Stimulated activated naive CD4-positive, alpha-beta T cell (primary cell): Measurements from ENCODE around the gene TCP10L.
"Not testable (repeated sequence)": the region's sequence is repeated elsewhere in the genome, so short reads cannot be mapped to it uniquely, and the experiment has no call there.

Source experiments
- DNase-seq, 6 experiments: peaks; one replicate each; lab custom pipeline; 2025; lab: John Stamatoyannopoulos, UW

Gene TCP10L, protein sequence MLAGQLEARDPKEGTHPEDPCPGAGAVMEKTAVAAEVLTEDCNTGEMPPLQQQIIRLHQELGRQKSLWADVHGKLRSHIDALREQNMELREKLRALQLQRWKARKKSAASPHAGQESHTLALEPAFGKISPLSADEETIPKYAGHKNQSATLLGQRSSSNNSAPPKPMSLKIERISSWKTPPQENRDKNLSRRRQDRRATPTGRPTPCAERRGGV

DNA sequence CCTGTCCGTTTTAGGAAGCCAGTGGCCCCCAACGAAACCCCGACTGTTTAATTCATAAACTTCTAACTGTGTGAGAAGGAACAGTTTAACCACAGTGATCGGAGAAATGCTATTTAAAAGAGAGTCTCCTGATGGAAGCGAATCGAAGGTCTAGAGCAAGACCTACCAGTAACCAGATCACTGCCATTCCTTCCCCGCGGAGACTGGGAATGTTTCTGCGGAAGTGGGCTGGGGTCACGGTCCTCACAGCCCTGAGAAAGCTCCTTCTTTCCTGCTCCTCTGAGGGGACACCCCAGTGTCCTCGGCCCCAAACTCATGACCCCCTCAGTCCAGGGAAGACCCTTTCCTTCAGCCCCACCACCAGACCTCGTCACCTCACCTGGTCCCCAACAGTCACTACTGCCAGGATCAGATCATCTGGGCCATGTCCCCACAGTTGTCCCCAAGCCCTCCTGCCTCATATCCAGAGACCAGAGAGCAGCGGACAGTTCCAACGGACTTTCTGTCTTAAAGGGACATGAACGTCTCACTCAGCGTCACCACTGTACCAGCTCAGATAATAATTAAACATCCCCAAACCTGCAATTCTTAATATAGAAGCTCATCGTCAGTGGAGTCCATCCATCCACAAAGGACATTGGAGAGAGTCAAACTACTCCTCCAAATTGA lies at the start of gene TCP10L:
Gene TCP10L, minus strand, starts transcription at position 482 of the 669 bp plus-strand sequence. CDS start 1,219 bp downstream, outside the sequence.
- DNase-seq: no peak

DNA sequence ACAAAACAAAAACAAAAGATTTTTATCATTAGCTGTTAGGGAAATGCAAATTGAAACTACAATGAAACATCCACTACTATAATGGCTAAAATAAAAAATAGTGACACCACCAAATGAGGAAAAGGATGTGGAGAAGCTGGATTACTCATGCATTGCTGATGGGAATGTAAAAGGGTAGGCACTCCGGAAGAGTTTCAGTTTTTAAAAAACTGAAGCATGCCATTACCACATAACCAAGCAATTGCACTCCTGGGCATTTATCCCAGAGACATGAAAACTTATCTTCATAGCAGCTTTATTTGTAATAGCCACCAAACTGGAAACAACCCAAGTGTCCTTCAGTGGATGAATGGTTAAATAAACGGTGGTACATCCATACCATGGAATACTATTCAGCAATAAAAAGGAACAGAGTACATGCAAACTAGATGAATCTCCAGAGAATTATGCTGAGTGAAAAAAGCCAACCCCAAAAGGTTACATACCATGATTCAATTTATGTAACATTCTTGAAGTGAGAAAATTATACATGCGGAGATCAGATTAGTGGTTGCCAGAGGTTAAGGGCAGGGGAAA lies 41.4 kb upstream of the TCP10L start:
- no peak for DNase-seq

DNA sequence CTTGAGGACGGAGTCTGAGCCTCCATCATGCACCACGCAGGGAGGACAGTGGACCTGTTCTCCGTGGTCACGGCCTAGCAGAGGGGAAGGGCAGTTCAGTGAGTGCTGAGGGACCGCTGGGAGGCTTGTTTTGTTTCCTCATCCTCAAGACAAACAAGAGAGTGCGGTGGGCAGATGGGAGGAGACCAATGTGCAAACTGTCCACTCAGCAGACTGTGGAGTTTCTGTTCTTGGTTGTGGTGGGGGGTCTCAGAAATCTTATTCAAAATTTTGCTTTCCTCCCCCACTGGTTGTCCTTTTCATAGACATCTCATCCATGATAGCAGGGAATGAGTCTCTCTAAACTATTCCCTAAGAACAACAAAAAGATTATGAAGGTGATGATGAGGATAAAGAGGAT lies 32.9 kb upstream of the TCP10L start:
- not testable (repeated sequence) for DNase-seq

DNA sequence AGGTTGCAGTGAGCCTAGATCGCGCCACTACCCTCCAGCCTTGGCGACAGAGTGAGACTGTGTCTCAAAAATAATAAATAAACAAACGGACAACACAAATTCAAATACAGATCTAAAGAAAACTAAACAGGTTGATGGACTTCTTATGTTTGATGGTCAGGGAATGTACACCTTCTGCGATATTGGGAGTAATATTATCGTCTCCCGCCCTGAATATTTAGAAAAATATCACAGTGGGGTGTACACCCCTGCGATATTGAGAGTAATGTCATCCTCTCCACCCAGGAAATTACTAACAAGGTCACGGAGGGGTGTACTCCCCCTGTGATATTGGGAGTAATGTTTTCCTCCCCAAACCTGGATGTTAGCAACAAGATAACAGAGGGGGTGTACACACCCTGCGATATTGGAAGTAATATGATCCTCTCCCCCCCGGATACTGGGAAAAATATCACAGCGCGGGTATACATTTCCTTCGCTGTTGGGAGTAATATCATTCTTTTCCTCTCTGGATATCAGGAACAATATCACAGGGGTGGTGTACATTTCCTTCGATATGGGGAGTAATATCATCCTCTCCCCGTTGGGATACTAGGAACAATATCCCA lies 28.2 kb upstream of the TCP10L start:
- DNase-seq: peak in 1 of 6 experiments; percentile 8

DNA sequence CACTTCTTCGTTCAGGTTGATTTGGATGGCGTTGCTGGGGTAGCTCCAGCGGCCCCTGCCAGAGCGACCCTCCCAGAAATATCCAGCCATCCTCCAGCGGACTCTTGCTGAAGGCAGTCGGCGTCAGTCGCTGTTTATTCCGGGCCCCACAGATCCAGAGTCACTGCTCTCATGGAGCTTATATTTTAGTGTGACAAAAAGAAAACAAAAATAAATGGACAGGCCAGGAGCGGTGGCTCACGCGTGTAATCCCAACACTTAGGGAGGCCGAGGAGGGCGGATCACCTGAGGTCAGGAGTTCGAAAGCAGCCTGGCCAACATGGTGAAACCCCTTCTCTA lies 27.6 kb upstream of the TCP10L start:
- no peak for DNase-seq

DNA sequence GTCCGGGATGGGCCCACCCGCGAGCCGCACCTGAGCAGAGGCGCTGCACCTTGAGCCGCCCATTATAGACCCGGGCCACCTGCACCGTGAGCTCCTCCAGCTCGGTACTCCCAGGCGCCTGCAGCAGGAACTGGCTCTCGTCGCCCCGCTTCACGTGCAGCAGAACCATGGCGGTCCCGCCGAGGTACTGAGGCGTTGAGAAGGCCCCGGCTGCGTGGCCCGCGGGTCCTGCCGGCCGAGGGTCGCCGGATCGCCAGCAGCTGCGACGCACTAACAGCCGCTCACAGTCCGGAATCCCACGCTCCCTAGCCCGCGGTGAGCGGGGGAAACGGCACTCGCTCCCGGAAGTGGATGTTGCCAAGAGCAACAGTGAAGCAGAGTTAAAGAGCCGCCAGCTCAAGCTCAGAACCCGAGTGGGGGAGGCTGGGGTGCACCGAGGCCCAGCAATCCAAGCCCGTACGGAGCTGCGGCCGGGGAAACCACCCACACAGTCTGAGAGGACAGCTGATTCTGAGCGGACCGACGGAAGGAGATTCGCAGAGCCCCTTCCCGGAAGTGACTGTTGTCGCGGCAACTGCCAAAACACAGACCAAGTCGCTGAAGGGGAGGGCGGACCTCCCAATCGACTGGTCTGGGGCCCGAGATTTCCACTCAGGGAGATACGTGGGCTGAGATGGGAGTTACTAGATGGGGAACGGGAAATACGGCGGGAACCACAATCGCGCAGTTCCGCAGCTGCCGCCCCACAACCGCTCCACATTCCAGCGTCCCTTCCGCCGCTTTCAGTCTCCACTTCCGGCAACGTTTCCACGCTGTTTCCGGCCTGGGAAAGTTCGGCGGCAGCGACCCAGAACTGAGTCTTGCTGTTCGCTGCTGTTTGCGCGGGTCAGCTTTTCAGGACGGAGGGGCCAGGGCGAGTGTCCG lies 27.0 kb upstream of the TCP10L start, which contains the start of gene CFAP298:
Gene CFAP298, minus strand, starts transcription at position 303 of the 924 bp plus-strand sequence. Its CDS starts 134 bp downstream, at position 169.
- DNase-seq: peak; percentile 83 to 90 (median 88)

DNA sequence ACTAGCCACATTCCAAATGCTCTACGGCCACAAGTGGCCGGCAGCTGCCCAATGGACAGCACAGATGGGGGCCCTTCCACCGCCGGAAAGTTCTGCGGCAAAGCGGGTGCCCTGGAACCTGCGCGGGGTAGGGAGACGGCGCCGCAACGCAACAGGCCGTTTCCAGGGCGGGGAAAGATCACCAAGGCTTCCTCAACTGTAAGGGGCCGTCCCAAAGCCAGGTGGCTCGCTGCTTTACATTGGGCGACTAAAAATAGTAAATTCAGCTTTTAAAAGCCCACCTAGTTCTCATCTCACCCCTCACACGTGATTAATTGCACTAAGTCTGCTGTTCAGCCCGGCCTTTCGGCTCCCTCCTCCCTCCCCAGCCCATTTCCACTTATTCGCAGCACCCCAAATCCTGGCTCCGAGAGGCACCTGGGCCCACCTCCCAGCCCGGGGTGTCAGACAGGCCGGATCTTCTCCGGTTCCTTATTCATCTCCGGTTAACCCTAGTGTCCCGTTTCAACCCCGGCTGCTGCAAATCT lies 26.2 kb upstream of the TCP10L start:
- DNase-seq: peak in 4 of 6 experiments; percentile 10 to 40 (median 38)

DNA sequence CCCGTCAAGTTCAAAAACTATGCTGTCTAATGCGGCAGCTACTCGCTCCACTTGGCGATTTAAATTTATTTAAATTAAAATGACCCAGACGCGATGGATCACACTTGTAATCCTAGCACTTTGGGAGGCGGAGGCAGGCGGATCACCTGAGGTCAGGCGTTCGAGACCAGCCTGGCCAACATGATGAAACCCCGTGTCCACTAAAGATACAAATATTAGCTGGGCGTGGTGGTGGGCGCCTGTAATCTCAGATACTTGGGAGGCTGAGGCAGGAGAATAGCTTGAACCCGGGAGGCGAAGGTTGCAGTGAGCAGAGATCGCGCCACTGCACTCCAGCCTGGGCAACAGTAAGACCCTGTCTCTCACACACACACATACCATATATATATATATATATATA lies 25.6 kb upstream of the TCP10L start:
- DNase-seq: not testable (repeated sequence)

DNA sequence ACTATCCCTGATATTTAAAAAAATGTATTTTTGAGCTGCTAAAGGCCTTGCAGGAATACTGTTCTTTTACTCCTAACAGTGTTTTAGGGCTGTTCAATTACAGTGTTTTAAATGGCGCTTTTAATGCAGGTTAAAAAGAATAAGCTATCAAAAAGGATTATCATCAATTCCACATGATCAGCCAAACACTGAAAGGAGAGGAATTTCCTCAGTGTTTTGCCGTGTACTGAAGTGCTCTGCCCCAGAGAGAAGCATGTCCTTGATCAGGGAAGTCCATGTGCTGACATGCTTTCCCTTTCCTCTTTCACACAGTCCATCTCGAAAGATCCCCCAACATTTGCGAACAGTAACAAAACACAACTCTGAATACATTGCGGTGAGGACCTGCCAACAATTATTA lies 23.5 kb upstream of the TCP10L start:
- no peak for DNase-seq

DNA sequence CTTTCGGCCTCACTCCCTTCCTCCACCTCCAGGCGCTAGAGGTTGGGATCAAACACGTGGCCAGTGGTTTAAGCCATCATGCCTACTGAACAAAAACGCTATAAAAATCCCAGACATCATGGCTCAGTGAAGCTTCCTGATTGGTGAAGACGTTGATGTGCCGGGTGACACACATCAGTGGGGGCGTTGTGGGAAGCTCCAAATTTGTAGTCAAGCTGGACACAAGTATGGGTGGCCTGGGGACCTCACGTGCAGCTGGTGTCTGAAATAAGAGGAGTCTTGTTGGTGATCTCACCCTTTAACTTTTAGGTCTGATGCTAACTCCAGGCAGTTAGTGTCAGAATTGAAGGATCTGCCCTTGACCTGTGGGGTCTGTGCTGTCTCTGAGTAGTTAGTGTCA lies 20.1 kb upstream of the TCP10L start:
- no peak for DNase-seq

DNA sequence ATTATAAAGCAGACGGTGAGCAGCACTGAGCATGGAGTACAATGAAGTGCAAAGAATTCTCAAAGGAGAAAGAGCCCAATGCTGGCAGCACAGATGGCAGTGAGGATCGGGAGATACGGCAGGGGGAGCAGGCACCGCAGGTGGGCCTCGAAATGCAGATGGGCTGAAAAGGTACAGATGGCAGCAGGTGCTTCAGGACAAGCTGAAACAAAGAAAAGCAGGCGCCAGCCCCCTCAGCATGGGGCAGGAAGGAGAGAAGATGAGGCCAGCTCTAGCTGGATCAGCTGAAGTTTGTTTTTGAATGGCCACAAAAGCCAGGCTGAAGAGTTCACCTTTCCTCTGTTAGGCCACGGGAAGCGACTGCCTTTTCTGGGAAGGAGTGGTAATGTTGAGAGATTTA lies 19.1 kb upstream of the TCP10L start:
- no peak for DNase-seq

DNA sequence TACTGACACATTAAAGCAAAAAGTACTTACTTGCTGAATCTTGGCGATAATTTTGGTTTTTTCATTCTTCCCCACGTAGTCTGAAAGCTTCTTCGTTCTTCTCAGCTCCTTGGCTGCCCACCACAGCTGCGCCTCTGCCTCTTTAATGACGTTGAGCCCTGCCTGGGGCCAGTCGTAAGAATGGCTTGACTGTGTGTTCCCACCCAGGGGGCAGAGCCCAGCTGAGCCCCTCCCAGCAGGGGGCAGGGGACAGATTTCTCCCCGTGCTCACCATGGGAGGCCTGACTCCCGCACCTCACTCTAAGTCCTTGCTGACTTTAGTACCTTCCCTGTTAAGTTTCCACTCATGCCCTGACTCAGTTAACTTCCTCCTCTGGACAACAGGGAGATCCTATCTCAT lies 17.8 kb upstream of the TCP10L start:
- DNase-seq: no peak

DNA sequence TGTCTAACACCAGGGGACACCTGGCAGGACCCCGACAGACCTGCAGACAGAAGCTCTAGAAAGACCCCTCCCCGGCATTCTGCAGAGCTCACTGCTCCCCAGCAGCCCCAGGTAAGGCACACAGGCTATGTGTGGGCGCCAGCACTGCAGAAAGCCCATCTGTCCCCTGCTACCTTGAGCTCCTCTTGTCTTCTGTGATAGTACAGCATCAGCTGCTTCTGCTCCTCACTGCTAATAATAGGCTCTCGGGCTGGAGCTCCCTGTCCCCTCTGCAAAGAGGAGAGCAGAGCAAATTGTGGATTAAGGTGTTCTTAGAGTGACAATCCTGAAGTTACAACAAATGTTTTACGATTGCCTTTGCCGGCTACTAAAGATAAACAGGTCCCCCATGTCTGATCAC lies 16.8 kb upstream of the TCP10L start:
- DNase-seq: no peak

DNA sequence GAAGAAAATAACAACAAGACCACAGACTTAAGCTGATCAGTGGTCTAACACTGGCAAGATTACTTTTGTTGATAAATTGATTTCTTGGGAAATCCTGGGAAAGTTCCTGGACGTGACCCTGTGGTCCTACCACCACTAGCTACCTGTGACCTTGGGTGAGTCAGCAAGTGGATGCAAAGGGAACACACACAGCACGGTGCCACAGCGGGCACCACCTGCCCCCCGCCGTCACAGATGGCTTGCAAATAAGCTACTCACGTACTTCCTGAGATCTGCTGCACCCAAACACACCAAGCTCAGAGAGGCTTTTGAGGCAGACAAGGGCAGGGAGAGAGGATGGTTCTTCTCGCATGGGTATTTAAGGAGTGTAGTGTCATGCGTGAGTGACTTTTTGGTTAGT lies 14.2 kb upstream of the TCP10L start:
- DNase-seq: no peak

DNA sequence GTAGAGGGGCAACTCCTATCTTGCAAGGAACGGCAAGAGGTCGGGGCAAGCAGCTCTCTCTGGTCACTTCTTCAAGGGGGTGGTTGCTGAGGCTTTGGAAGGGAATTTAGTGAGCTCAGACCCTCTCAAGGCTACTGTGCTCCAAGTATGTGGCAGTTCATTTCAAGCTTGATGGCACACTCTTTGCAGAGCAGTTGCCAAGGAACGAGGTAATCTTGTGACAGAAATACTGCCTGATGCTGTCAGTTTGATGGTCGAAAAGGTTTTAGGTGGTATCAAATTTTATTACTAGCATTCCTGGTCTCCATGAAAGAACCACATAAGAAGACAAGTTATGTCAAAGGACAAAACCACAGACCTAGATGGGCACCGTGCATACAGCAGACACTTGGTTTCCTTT lies 13.8 kb upstream of the TCP10L start:
- DNase-seq: no peak

DNA sequence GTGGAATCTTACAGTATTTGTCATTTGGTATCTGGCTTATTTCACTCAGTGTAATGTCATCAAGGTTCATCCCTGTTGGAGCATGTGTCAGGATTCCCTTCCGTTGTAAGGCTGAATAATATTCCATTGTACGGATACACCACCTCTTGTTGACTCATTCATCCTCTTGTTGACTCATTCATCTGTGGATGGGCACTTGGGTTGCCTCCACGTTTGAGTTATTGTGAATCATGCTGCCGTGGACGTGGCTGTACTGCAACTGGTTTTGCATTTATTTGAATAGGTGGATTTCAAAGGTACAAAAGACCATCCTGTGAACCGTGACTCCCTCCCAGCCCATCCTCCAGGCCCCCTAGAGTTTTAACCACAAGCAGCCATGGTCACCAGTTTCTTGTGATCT lies 11.9 kb upstream of the TCP10L start:
- no peak for DNase-seq

DNA sequence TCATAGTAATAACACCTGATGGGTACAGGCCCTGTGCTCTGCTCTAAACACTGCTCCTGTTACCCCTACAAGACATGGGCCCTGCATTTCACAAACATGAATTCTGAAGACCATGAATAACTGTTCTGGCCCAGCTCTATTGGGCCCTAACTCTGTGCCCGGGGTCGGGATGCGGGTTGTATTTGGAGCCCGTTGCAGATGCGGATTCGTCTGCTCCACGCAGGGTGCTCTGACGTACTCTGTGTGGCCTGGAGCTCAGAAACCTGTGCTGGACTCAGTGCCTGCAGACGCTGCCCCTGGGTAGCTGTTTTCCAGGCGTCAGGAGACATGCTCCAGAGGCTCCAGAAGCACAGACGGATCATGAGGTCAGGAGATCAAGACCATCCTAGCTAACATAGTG lies 10.1 kb upstream of the TCP10L start:
- no peak for DNase-seq

DNA sequence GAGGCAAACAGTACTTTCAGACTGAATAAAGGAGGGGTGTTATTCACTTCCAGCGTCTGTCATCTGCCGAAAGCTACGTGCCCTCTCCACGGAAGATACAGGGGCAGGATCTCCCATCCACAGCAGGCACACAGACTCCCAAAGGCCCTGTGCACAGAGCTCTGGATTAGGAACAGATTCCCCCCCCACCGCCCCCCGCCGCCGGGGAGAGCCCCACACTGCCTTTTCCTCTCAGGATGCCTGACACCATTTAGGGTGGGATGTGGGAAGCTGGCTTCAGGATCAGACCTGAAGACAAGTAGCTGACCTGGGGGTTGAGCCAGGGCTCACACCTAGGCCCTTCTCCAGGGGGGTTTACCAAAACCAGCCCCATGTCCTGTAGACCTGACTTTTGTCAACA lies 8.4 kb upstream of the TCP10L start:
- no peak for DNase-seq

DNA sequence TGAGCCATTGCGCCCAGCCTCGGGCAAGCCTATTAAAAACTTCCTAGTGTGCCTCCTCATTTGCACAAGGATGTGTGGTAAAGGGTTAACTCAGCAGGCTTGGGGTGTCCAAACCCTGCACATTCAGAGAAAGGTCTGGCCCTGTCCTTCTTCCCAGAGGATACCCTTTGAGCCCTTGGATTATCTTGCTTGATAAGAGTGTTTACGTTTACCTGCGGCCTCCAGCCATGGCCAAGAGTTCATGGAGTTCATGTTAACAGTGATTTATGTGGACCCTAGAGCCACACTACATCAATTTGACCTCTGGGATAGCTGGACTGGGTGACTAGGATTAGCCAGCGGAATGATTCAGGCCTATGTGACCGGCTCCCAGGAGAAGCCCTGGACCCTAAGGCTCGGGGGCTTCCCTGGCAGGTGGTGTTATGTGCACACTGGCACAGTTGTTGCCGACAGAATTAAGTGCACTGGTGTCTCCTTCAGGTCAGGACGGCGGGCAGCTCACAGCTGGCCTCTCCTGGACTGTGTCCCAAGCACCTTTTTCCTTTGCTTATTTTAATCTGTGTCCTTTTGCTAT lies 7.7 kb upstream of the TCP10L start:
- no peak for DNase-seq

DNA sequence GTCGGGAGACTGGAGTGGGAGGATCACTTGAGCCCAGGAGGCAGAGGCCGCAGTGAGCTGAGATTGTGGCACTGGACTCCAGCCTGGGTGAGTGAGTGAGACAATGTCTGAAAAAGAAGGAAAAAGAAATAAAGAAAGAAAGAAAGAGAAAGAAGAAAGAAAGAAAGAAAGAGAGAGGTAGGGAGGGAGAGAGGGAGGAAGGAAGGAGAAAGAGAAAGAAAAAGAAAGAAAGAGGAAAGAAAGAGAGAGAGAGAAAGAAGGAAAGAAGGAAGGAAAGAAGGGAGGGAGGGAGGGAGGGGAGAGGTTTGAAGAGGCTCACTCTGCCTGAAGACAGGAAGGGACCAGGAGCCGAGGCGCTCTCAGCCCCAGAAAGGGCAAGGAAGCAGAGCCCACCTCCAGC lies 4.8 kb upstream of the TCP10L start:
- DNase-seq: no peak

DNA sequence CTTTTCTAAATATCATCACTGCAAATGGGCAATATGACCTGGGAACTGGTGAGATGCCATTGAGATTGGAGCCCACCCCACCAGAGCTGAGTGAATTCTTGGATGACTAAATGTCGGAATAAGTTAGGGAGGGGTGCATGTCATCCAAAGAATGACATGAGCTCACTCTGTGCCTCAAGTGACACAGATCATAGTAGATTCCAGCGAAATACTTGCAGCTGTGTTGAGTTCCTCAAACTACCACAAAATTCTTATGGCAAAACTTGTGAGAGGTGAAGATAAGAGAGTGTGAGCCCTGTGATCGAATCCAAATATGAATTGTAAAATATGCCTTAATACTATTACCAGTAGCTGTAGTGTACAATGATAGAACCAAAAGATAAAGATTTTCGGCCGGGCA lies 2.3 kb upstream of the TCP10L start:
- DNase-seq: no peak
